Activated T-cell treated with anti-CD3 and anti-CD28 coated beads, Interleukin-2, amount 50 U/mL, for 24 hours (primary cell): ENCODE data around the gene KRTAP29-1.
"Not testable (repeated sequence)": the region's sequence is repeated elsewhere in the genome, so short reads cannot be mapped to it uniquely, and the experiment has no call there.

Experiments
- DNase-seq: peaks from one replicate; pipeline ENCODE4 v3.0.0-alpha.2; 2020
- H3K27ac Mint-ChIP-seq: 2 replicates; pipeline ENCODE4 v1.8.0; 2020; ENCODE audit warnings: mild to moderate bottlenecking, mixed read lengths
- H3K27me3 Mint-ChIP-seq: 2 replicates; pipeline ENCODE4 v1.8.0; 2020; ENCODE audit warnings: mixed read lengths
- H3K36me3 Mint-ChIP-seq: 2 replicates; pipeline ENCODE4 v1.8.0; 2020; ENCODE audit warnings: low read depth, mixed read lengths
- H3K4me1 Mint-ChIP-seq: 2 replicates; pipeline ENCODE4 v1.8.0; 2020; ENCODE audit warnings: low read depth, mixed read lengths
- H3K4me3 Mint-ChIP-seq: 2 replicates; pipeline ENCODE4 v1.8.0; 2020; ENCODE audit warnings: mild to moderate bottlenecking, moderate library complexity, mixed read lengths
- H3K9me3 Mint-ChIP-seq: 2 replicates; pipeline ENCODE4 v1.8.0; 2020; ENCODE audit warnings: mixed read lengths

Gene KRTAP29-1, protein sequence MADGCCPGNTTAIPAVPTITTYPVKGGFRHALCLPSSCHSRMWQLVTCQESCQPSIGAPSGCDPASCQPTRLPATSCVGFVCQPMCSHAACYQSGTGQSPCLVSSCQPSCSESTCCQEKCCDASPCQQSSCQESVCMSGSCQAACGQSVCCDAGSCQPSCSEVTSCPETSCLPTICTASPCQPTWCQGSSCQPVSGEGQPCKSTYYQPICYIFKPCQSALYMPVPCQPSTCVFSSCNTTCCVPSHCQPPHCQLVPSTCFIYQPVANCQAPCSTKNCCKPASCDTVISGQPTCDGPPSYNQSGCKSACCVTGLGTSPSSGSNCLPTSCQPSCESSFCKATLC

DNA sequence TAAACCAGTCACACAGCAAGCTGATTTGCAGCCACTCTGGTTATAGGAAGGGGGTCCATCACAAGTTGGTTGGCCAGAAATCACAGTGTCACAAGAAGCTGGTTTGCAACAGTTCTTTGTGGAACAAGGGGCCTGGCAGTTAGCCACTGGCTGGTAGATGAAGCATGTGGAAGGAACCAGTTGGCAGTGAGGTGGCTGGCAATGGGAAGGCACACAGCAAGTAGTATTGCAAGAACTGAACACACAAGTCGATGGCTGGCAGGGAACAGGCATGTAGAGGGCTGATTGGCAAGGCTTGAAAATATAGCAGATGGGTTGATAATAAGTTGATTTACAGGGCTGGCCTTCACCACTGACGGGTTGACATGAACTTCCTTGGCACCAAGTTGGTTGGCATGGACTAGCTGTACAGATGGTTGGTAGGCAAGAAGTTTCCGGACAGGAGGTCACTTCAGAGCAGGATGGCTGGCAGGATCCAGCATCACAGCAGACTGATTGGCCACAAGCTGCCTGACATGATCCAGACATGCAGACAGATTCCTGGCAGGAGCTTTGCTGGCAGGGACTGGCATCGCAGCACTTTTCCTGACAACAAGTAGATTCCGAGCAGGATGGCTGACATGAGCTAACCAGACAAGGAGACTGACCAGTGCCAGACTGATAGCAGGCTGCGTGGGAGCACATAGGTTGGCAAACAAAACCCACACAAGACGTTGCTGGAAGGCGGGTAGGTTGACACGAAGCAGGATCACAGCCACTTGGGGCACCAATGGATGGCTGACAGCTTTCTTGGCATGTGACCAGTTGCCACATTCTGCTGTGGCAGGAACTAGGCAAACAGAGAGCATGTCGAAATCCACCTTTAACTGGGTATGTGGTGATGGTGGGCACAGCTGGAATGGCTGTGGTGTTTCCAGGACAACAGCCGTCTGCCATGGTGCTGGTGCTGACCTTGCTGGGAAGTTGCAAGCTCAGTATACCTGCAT is at the start of gene KRTAP29-1:
Gene KRTAP29-1, minus strand, starts transcription at position 936 of the 986 bp plus-strand sequence. Its CDS starts 0 bp downstream, at position 936.
- no peak for DNase-seq
- H3K4me3 Mint-ChIP-seq: no peak within 1 kb of the TSS
- no peaks in the 10 kb centered on the region for H3K27me3 Mint-ChIP-seq
- no peak within 1 kb of the TSS for H3K27ac Mint-ChIP-seq
- H3K36me3 Mint-ChIP-seq: no peaks in the 10 kb centered on the region
- peaks cover 17% of the 10 kb centered on the region for H3K4me1 Mint-ChIP-seq
- H3K9me3 Mint-ChIP-seq: peaks cover 13% of the 10 kb centered on the region

DNA sequence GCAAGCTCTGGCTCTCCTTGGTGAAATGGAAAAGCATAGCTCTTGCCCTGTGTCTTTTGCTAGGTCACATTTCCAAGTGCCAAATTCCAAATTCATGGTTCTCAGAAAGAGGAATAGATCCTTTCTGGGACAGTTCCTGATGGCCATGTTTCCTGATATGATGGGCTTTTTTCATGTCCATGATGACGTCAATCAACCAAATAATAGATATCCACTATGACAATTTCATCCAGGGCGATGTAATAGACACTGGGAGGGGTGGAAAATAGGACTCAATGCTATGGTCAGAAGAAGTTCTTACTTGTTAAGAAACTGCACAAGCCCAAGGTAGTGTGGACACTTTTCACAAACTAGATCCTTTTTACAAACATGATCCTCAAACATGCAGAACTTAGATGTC is 48.5 kb upstream of the KRTAP29-1 start:
- H3K36me3 Mint-ChIP-seq: no peaks in the 10 kb centered on the region
- no peak overlapping the region for H3K27ac Mint-ChIP-seq
- no peaks in the 10 kb centered on the region for H3K9me3 Mint-ChIP-seq

DNA sequence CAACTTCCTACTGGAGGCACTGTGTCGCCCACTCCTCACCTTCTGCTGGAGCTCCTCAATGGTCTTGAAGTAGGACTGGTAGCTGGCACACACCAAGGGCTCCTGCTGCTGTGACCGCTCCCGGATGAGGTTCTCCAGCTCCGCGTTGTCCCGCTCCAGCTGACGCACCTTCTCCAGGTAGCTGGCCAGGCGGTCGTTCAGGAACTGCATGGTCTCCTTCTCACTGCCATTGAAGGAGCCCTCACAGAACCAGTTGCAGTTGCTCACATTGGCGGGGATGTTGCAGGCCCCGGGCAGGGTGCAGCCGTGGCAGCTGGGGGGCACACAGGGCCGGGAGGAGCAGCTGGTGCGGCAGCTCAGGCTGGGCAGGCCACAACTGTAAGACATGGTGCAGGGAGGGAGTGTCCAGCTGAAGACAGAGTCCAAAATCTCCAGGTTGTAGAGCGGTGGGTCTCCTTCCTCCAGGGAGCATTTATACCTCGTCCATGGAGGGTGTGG is 47.8 kb upstream of the KRTAP29-1 start, which contains the start of gene KRT33A:
Gene KRT33A, minus strand, starts transcription at position 448 of the 498 bp plus-strand sequence. Its CDS starts 61 bp downstream, at position 387.
- peaks cover 13% of the 10 kb centered on the region for H3K4me1 Mint-ChIP-seq
- not testable (repeated sequence) for H3K27me3 Mint-ChIP-seq, H3K36me3 Mint-ChIP-seq, DNase-seq, H3K4me3 Mint-ChIP-seq, H3K9me3 Mint-ChIP-seq, H3K27ac Mint-ChIP-seq

More for the DNA sequence above, 48.5 kb upstream of the KRTAP29-1 start:
- Mint-ChIP-seq H3K27me3 (no peaks in the 10 kb centered on the region), H3K4me1 (peaks cover 13% of the 10 kb centered on the region), H3K4me3 (no peak overlapping the region)
- DNase-seq: no peak

DNA sequence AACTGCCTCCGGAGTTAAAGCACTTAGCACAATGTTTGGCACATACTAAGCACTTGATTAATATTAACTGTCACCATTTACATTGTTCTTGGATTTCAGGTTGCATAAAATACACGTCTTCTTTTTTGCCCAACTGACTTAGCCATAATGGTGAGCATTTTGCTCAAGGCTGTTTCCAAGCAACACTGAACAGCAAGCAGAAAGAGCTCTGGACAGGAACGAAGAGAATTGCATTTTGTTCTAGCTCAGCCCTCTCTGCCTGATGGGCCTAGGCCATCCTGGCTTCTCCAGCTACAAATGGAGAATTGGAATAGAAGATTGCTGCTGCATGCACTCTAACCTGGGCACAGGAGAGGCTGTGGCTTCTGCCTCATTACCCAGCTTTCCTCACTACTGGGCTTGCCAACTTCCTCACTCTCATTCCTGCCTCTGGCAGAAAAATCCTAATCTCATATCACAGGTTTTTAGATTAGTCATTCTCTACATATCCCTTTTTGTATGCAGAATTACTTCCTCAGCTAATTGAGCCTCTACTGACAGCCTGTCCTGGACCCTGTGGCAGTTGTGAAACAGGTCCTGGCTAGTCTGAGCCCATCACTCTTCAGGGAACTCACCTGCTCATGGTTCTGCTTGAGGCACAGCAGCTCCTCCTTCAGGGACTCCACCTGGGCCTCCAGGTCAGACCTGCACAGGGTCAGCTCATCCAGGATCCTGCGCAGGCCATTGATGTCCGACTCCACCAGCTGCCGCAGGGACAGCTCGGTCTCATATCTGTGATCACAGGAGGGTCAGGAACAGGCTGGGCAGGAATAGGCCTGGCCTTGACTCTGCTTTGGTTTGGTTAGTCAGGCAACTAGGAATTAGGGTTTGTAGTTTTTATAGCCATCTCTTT is 45.5 kb upstream of the KRTAP29-1 start:
- Mint-ChIP-seq H3K36me3 (peaks cover 3% of the 10 kb centered on the region), H3K27ac (no peak overlapping the region), H3K9me3 (peaks cover 3% of the 10 kb centered on the region), H3K27me3 (no peaks in the 10 kb centered on the region), H3K4me3 (no peak overlapping the region), H3K4me1 (peaks cover 17% of the 10 kb centered on the region)
- DNase-seq: no peak

DNA sequence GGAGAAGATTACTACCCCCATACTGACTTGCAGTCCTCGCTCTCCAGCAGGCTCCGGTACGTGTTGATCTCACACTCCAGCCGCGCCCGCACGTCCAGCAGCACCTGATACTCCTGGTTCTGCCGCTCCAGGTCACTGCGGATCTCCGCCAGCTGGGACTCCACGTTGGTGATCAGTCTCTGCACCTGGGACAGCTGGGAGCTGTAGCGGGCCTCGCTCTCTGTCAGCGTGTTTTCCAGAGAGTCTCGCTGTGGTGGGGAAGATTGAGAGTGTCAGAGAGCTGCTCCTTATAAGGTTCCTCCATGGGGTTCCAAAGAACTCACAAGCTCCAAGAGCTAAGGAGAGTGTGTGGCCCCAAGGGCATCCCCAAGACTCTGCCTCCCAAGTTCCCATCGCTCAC is 43.8 kb upstream of the KRTAP29-1 start:
- H3K4me3 Mint-ChIP-seq, H3K27me3 Mint-ChIP-seq, H3K36me3 Mint-ChIP-seq, DNase-seq, H3K27ac Mint-ChIP-seq: not testable (repeated sequence)
- Mint-ChIP-seq H3K9me3 (peaks cover 10% of the 10 kb centered on the region), H3K4me1 (peaks cover 22% of the 10 kb centered on the region)

DNA sequence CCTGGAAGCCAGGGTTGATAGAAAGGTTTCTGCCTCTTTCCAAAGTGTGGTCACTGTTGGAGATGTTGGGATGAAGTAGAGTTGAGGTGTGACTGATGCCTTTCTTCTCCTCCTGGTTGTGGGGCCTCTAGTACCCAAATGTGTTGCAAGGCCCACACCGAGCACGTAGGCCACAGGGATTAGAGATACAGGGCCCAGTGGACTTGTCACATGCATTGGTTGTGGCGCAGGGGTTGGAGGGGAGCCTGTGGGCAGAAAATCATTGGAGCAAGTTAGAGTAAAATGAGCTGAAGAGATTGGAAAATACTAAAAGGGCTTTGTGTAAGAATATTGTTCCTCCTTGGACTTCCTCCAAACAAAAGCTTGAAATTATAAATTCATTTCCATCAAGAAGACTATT is 43.3 kb upstream of the KRTAP29-1 start:
- Mint-ChIP-seq H3K9me3 (peaks cover 10% of the 10 kb centered on the region), H3K4me3 (no peak overlapping the region), H3K27me3 (no peaks in the 10 kb centered on the region), H3K4me1 (peaks cover 22% of the 10 kb centered on the region), H3K36me3 (peaks cover 7% of the 10 kb centered on the region), H3K27ac (no peak overlapping the region)
- no peak for DNase-seq

DNA sequence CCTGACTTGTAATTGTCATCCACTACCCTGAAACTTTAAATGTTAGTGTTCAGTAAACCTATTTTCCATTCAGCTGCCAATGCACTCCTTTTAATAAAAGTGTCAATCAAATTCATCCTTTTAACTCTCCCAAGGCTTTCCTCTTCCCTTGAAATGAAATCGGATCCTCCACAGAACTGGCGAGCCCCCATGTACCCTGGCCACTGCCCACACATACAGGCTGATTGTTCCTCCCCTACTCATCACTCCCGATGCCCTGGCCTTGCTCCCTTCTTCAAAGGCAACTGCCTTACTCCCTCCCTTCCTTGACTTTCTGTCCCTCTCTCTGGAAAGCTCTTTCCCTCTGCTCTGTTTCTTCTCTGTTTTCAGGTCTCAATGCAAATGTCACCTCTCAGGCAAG is 40.4 kb upstream of the KRTAP29-1 start:
- Mint-ChIP-seq H3K4me1 (peaks cover 52% of the 10 kb centered on the region), H3K36me3 (peaks cover 7% of the 10 kb centered on the region), H3K27me3 (no peaks in the 10 kb centered on the region), H3K9me3 (peaks cover 10% of the 10 kb centered on the region), H3K27ac (no peak overlapping the region), H3K4me3 (no peak overlapping the region)
- no peak for DNase-seq

DNA sequence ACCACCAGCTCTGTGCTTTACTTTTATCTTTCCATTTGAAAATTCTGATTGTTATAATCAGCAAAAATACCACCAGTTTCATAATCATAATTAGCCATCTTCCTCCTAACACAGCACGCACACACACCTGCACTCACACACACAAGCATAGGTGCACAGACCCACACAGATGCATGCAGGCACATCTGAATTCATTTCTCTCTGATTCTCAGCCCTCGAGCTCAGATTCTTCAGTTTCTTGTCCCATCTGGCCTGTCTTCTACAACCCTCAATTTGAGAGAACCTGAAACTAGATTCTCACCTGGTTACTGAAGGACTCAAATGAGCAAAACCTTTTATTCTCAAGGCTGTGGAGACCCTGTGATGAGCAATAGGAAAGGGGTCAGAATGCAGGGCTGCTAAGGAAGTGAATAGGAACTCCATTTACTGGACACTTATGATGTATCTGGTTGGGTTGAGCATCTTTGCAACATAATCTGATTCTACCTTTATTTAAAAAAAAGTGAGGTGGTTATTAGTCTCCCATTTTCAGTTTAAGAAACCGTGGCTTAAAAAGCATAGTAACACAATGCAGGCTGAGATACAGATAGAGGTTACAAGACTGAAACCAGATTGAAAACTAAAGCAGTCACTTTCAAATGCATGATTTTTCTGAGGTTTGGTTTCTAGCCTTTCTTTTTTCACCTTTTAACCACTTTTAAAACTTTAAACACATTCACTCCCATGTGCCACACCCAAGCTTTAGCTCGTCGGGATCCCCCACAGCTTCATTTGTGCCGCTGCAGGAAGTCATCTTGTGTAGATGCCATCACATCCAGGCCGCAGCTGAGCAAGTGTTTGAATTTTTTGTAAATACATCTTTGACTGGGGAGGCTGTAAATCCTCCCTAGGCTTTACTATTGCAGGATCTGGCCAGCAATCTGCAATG is 38.5 kb upstream of the KRTAP29-1 start:
- Mint-ChIP-seq H3K4me1 (peaks cover 59% of the 10 kb centered on the region), H3K27ac (peak overlapping the region; percentile 26), H3K9me3 (peaks cover 10% of the 10 kb centered on the region), H3K27me3 (no peaks in the 10 kb centered on the region), H3K4me3 (no peak overlapping the region), H3K36me3 (peaks cover 7% of the 10 kb centered on the region)
- DNase-seq: no peak

DNA sequence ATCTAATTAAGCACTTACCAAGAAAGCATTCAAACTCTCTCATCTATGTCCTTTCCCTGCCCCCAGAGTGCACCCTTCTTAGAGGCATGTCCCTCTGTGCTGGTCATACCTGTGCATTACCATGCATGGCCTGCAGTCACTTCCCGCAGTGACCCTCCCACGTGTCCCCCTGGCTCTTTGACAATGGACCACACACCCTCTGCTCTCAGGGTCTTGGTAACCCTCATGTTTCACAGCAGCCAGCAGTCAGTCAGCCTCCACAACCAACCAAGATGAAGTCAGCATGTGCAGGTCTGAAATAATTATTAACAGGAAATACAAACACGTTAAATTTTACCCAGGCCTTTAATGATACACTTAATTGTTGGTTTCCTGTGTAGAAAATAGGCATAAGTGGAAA is 37.8 kb upstream of the KRTAP29-1 start:
- Mint-ChIP-seq H3K27me3 (no peaks in the 10 kb centered on the region), H3K27ac (no peak overlapping the region), H3K4me1 (peaks cover 66% of the 10 kb centered on the region), H3K36me3 (peaks cover 7% of the 10 kb centered on the region), H3K9me3 (peaks cover 10% of the 10 kb centered on the region), H3K4me3 (no peak overlapping the region)
- DNase-seq: no peak

DNA sequence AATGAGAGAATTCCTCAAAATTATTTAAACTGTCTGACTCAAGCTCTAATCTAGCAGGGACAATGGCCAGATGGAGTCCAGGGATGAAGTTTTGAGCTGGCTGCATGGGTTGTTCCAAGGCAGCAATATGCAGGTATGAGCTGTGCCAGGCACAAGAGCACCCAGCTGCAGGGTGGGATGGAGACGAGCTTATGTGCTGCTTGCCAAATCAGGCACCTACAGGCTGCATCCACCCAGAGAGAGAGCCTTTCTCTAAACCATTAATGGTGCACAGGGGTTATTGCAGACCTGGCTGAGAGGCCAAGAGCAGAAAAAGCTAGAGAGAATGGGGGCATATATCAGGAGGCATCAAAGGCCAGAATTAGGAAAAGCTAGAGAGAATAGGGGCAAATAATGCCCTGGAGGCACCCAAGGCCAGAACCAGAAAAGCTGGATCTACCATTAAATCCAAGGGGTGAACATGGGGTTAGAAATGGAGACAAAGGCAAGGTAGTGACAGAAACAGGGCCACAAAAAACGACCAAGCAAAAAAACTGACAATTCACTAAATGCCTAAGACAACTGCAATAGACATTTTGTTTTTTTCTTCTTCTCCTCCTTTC is 37.0 kb upstream of the KRTAP29-1 start:
- no peaks in the 10 kb centered on the region for H3K27me3 Mint-ChIP-seq
- DNase-seq: no peak
- H3K4me3 Mint-ChIP-seq: no peak overlapping the region
- H3K27ac Mint-ChIP-seq: peak overlapping the region; percentile 13
- H3K9me3 Mint-ChIP-seq: peaks cover 10% of the 10 kb centered on the region
- H3K4me1 Mint-ChIP-seq: peaks cover 75% of the 10 kb centered on the region
- H3K36me3 Mint-ChIP-seq: peaks cover 7% of the 10 kb centered on the region

DNA sequence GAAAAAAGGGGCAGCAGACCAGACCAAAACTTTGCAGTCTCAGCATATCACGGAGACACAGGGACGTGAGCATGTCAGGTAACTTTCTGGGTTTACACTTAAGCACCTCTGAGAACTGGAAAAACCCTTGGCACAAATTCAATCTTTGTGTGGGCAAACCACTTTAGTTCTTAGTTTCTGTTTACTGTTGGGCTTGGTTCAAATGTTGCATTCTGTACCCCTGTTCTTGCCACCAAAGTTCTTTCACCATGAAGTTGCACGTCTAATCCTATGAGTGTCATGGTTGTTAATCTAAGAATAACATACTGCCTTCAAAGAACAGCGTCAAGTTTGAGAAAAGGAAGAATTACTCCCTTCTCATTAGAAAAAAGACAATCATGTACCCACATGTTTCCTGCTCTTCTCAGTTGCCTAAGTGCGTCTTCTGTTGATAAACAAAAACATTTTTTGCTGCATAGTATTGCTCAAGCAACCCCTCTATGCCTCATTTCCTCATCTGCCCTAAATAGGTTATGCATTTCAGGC is 36.4 kb upstream of the KRTAP29-1 start:
- peaks cover 80% of the 10 kb centered on the region for H3K4me1 Mint-ChIP-seq
- no peak for DNase-seq
- H3K27me3 Mint-ChIP-seq: no peaks in the 10 kb centered on the region
- peaks cover 7% of the 10 kb centered on the region for H3K36me3 Mint-ChIP-seq
- H3K27ac Mint-ChIP-seq: no peak overlapping the region
- H3K4me3 Mint-ChIP-seq: no peak overlapping the region
- H3K9me3 Mint-ChIP-seq: peaks cover 10% of the 10 kb centered on the region

DNA sequence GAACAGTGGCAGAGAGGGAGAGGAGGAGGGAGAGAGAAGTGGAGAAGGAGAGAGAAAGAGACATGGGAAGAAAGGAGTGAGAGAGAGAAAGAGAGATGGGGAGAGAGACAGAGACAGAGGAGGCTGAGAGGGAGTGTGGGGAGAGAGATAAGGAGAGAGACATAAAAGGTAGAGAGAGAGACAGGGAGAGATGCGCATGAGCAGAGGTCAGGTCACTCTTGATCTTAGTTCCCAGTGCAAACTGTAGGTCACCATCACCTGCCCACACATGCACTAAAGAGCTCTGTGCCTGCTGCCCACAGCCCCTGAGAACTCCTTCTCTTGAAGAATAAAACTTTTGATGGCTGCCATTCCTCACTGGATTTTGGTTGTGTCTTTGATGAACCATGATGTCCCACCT is 33.1 kb upstream of the KRTAP29-1 start:
- DNase-seq: no peak
- H3K4me3 Mint-ChIP-seq: no peak overlapping the region
- H3K27me3 Mint-ChIP-seq: no peaks in the 10 kb centered on the region
- no peaks in the 10 kb centered on the region for H3K36me3 Mint-ChIP-seq
- H3K4me1 Mint-ChIP-seq: peaks cover 58% of the 10 kb centered on the region
- no peaks in the 10 kb centered on the region for H3K9me3 Mint-ChIP-seq
- no peak overlapping the region for H3K27ac Mint-ChIP-seq
